Naive B cell (primary cell): ENCODE results near the gene PYGL. TPM values are rescaled to one million over a fixed set of nuclear protein-coding genes. Genes with fewer than 3 reads are reported as not detected.
A peak's percentile ranks its signal among the peaks of the same experiment; 100 is the strongest.
"Not testable (repeated sequence)": the region's sequence is repeated elsewhere in the genome, so short reads cannot be mapped to it uniquely, and the experiment has no call there.

Experiments
- ATAC-seq, 2 donors: fragments of 150-1000 bp; cut with Tn5 transposase; 2 replicates each; pipeline ENCODE4 v1.10.0; 2021; ENCODE audit warnings: low read depth in 2 of 2, mild to moderate bottlenecking in 2 of 2, moderate library complexity in 2 of 2
- DNase-seq: peaks from one replicate; pipeline ENCODE4 v3.0.0; 2022
- H3K27ac Mint-ChIP-seq, 6 donors: one replicate each; pipeline ENCODE4 v1.8.0; 2020 to 2022; ENCODE audit warnings: mild to moderate bottlenecking in 6 of 6, mixed read lengths in 6 of 6, moderate library complexity in 5 of 6, inconsistent platforms in 2 of 6
- H3K27me3 Mint-ChIP-seq, 3 donors: one replicate each; pipeline ENCODE4 v1.8.0; 2021 to 2022; ENCODE audit warnings: mixed read lengths in 3 of 3, mild to moderate bottlenecking in 1 of 3
- H3K36me3 Mint-ChIP-seq, 2 donors: one replicate each; pipeline ENCODE4 v1.8.0; 2020 to 2022; ENCODE audit warnings: mixed read lengths in 2 of 2, inconsistent platforms in 1 of 2, mild to moderate bottlenecking in 1 of 2
- H3K4me1 Mint-ChIP-seq, 3 donors: one replicate each; pipeline ENCODE4 v1.8.0; 2020 to 2022; ENCODE audit warnings: mixed read lengths in 3 of 3, inconsistent platforms in 1 of 3, mild to moderate bottlenecking in 1 of 3, moderate library complexity in 1 of 3
- H3K4me3 Mint-ChIP-seq, 8 donors: one replicate each; pipeline ENCODE4 v1.8.0; 2020 to 2022; ENCODE audit warnings: mild to moderate bottlenecking in 8 of 8, mixed read lengths in 8 of 8, moderate library complexity in 8 of 8, inconsistent platforms in 2 of 8
- H3K9me3 Mint-ChIP-seq, 7 donors: one replicate each; pipeline ENCODE4 v1.8.0; 2020 to 2022; ENCODE audit warnings: mixed read lengths in 7 of 7, mild to moderate bottlenecking in 5 of 7, inconsistent platforms in 2 of 7, moderate library complexity in 1 of 7
- polyA plus RNA-seq, 6 donors: library from polyadenylated mRNA; unstranded; fragments of 300-500 nt; fragmentation: Illumina TruSeq; gene quantifications; one replicate each; pipeline ENCODE4 v1.2.3, GENCODE V29; 2021; ENCODE audit warnings: low read depth in 6 of 6

Gene PYGL
- polyA plus RNA-seq, 6 donors from 2014 or later = 0.13 to 1.1 (median 0.36) TPM; not detected in 1

DNA sequence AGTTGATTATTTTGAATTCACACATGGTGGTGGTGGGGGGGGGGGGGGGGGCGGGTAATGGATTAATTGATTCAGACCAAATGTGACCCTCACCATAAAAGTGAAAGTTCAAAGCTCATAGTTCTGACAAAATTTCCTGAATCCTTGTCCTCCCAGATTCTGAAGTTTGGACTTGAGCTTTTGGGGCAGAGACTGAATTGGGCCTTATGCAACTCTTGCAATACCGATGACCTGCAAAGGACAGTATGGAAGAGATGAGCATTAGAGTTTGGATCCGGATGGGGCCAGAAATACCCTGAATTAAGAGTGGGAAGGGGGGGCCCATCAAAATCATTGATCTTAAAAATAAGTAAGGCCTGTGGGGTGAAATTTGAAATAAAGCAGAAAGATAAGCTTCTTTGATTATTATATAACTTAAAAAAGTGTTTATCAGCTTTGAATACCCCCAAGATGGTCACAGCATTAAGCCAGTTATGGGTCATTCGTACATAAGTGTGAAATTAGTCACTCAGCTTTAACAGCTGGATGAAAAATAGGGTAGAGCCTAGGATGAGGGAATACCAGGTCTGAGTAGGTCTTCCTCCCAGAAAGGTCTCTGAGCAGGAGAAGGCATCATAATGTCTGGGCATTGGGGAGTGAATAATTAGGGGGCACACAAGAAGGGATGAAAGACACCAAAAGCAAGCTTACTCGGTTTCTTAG, 2.1 kb upstream of the PYGL start:
- ATAC-seq (no peak), DNase-seq (no peak)
- Mint-ChIP-seq H3K9me3 (peaks cover 0 to 10% (median 0%) of the 10 kb centered on the region in 7 donors), H3K4me3 (peak overlapping the region in 1 of 8 donors; percentile 63), H3K27ac (peak overlapping the region in 1 of 6 donors; percentile 64), H3K36me3 (peaks cover 0 to 6% of the 10 kb centered on the region in 2 donors), H3K4me1 (peaks cover 14 to 20% (median 17%) of the 10 kb centered on the region in 3 donors), H3K27me3 (peaks cover 16 to 24% (median 18%) of the 10 kb centered on the region in 3 donors)

DNA sequence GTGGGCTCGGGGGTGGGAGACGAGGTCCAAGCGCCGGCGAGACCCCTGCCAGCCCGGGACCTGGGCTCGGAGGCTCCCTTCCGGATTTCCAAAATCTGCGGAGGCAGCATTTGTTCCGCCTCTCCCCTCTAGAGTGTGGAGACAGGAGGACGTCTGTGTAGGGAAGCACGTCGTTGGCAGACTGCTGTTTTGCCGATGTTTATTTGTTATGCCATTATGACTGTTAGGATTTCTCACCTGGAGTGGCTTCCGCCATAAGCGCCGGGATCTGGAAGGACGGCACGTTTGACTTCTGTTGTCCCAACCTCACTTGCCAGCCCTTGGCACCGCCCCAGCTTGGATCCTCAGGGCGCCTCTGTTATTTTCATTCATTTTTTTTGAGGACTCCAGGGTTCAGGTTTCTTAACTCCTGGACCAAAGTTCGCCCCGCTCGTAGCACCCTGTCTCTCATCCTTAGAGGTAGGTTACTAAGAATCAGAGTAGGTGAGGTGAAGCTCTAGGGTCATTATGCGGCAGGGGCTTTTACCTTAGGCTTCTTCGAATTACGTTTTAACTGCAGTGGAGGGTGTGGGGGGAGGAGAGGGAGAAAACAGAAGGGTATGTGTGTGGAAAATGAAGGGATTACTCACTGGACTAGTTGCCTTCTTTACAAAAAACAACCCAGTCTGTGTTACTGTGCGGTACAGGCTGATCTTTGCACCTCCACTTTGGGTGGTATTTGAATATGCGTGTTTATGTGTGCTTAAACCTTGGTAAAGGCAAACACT, 547 bp upstream of the PYGL start:
- H3K27me3 Mint-ChIP-seq = peaks cover 30 to 33% (median 33%) of the 10 kb centered on the region in 3 donors

DNA sequence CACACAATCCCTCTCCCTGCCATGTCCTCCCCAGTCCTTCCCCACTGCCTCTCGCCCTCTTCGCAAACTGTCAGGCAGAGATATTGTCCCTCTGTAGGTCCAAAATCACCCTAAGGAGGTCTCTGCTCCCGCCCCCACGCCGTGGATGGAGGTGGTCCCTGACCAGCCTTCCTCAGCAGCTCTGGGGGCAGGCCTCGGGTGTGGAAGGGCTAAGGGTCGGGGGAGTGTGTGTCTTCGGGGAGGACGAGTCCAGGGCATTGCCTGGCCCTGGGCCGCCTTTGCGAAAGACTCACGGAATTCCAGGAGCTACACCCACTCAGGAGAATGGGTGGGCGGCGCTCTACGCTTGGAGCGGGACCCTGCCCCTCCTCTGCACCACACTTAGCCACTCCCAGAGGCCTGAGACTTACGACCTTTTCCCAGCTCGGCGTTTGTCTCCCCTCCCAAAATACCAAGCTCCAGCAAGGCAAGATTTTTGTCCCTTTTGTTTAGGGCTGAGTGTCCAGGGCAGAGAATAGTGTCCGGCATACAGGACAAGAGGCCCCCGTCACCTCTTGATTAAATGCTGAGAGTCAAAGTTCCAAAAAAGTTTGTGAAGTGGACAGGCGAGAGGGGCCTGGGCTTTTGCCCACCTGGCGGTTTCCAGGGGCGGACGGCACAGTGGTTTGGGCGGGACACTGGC, 881 bp downstream of the PYGL start:
- ATAC-seq (no peak), DNase-seq (no peak)
- Mint-ChIP-seq H3K4me1 (peaks cover 14 to 20% (median 17%) of the 10 kb centered on the region in 3 donors), H3K9me3 (peaks cover 0 to 2% (median 0%) of the 10 kb centered on the region in 7 donors), H3K27me3 (peaks cover 33 to 40% (median 35%) of the 10 kb centered on the region in 3 donors), H3K27ac (peak overlapping the region in 3 of 6 donors; percentile 53 to 76 (median 67)), H3K4me3 (peak overlapping the region; percentile 82 to 93 (median 87)), H3K36me3 (peaks cover 0 to 11% of the 10 kb centered on the region in 2 donors)

More for the DNA sequence above, 547 bp upstream of the PYGL start:
- H3K27ac Mint-ChIP-seq = peak overlapping the region in 5 of 6 donors; percentile 58 to 90 (median 75)
- ATAC-seq (peak; percentile 12 to 33), DNase-seq (no peak)
- peaks cover 0 to 11% of the 10 kb centered on the region in 2 donors for H3K36me3 Mint-ChIP-seq
- peak overlapping the region; percentile 88 to 94 (median 92) for H3K4me3 Mint-ChIP-seq
- H3K4me1 Mint-ChIP-seq = peaks cover 14 to 20% (median 17%) of the 10 kb centered on the region in 3 donors
- H3K9me3 Mint-ChIP-seq = peaks cover 0 to 9% (median 0%) of the 10 kb centered on the region in 7 donors

DNA sequence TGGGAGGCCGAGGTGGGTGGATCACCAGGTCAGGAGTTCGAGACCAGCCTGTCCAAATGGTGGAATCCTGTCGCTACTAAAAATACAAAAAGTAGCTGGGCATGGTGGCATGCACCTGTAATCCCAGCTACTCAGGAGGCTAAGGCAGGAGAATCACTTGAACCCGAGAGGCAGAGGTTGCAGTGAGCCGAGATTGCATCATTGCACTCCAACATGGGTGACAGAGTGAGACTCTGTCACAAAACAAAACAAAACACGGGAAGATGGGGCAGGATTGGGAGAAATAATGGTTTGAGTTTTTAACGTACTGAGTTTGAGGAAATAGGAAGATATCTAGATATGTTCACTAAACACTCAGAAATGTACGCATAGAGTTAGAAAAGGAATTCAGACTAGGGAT, 2.6 kb downstream of the PYGL start:
- H3K4me3 Mint-ChIP-seq = peak overlapping the region in 2 of 8 donors; percentile 47 to 60
- H3K36me3 Mint-ChIP-seq = peaks cover 0 to 11% of the 10 kb centered on the region in 2 donors
- not testable (repeated sequence) for H3K9me3 Mint-ChIP-seq, DNase-seq, H3K27ac Mint-ChIP-seq, ATAC-seq
- peaks cover 33 to 40% (median 40%) of the 10 kb centered on the region in 3 donors for H3K27me3 Mint-ChIP-seq
- H3K4me1 Mint-ChIP-seq = peaks cover 14 to 20% (median 19%) of the 10 kb centered on the region in 3 donors

DNA sequence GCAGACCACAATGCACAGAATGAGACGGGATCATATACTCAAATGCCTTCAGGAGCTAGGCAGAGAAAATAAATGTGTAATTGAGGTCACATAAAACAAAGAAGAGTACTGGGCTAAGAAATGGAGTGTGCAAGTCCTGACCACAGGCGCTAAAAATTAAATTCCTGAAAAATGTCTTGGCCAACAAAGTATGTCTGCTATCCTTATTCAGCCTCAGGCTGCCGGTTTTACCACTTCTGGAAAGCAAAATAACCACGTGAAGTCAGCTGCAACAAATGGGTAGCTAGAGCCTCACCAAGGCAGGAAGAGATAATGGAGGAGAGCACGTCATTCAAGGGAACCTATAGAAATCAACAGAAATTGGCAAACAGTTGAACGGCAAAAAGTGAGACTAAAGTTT, 3.1 kb downstream of the PYGL start:
- ATAC-seq (no peak), DNase-seq (no peak)
- H3K9me3 Mint-ChIP-seq = peaks cover 0 to 2% (median 0%) of the 10 kb centered on the region in 7 donors
- H3K4me1 Mint-ChIP-seq = peaks cover 14 to 20% (median 19%) of the 10 kb centered on the region in 3 donors
- peak overlapping the region in 1 of 8 donors; percentile 60 for H3K4me3 Mint-ChIP-seq
- peaks cover 0 to 11% of the 10 kb centered on the region in 2 donors for H3K36me3 Mint-ChIP-seq
- H3K27ac Mint-ChIP-seq = peak overlapping the region in 2 of 6 donors; percentile 49 to 63
- peaks cover 33 to 40% (median 40%) of the 10 kb centered on the region in 3 donors for H3K27me3 Mint-ChIP-seq

DNA sequence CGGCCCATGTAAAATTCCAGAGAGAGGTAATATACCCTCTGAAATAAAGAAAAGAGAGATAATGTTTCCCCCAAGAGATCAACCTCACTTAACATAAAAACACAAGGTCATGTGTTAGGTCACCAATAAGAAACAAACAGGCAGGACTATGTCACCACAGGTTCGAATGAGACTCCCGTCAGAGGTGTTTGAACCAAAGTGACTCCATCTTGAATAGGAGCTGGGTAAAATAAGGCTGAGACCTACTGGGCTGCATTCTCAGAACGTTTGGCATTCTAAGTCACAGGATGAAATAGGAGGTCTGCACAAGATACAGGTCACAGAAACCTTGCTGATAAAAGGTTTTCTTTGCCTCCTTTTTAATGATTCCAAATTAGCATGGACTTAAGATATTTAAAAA, 6.5 kb downstream of the PYGL start:
- no peaks in the 10 kb centered on the region for H3K9me3 Mint-ChIP-seq
- H3K27ac Mint-ChIP-seq = no peak overlapping the region
- H3K27me3 Mint-ChIP-seq = peaks cover 17 to 32% (median 30%) of the 10 kb centered on the region in 3 donors
- DNase-seq (no peak), ATAC-seq (no peak)
- H3K4me1 Mint-ChIP-seq = peaks cover 0 to 2% (median 0%) of the 10 kb centered on the region in 3 donors
- peaks cover 0 to 11% of the 10 kb centered on the region in 2 donors for H3K36me3 Mint-ChIP-seq
- H3K4me3 Mint-ChIP-seq = no peak overlapping the region

DNA sequence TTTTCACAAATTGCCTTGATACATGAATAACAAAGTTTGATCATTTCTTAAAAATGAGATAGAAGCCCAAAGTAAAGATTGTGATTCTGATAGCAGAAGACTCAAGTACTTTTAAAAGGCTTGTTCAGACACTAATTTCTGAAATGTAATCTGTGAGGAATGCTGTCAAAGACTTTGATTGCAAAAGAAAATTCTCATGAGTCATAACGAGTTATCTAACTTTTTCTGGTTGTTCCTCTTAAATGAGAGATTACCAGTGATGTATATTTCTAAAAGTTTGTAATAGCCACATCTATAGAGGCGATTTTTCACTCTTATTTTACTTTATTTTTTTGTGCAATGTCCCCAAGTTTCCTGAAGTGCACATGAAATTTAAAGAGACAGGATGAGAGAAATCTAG, 7.0 kb downstream of the PYGL start:
- ATAC-seq = no peak
- no peak overlapping the region for H3K27ac Mint-ChIP-seq
- H3K4me1 Mint-ChIP-seq = peaks cover 0 to 2% (median 0%) of the 10 kb centered on the region in 3 donors
- H3K9me3 Mint-ChIP-seq = no peaks in the 10 kb centered on the region
- peaks cover 17 to 31% (median 30%) of the 10 kb centered on the region in 3 donors for H3K27me3 Mint-ChIP-seq
- H3K4me3 Mint-ChIP-seq = no peak overlapping the region
- H3K36me3 Mint-ChIP-seq = peaks cover 0 to 11% of the 10 kb centered on the region in 2 donors
- no peak for DNase-seq

DNA sequence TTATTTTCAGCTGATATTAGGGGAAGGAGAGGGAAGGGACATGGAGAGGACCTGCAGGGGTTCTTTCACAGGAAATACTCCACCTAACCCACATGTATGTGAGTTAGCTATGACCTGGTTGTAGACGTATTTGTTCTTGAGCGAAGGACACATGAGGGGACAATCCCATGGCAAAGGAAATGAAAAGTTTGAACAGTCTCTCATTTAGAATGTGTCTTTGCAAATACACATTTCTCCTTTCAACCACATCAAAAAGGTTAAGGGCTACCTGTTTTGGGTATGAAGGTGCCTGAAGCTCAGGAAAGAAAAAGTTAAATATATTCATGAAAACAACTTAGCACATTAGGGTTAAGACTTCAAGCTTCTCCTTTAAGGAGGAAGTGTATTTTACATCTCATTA, 7.4 kb downstream of the PYGL start:
- peaks cover 14 to 30% (median 28%) of the 10 kb centered on the region in 3 donors for H3K27me3 Mint-ChIP-seq
- H3K4me1 Mint-ChIP-seq = peaks cover 0 to 2% (median 0%) of the 10 kb centered on the region in 3 donors
- H3K27ac Mint-ChIP-seq = no peak overlapping the region
- ATAC-seq (no peak), DNase-seq (no peak)
- peaks cover 0 to 8% of the 10 kb centered on the region in 2 donors for H3K36me3 Mint-ChIP-seq
- no peaks in the 10 kb centered on the region for H3K9me3 Mint-ChIP-seq
- H3K4me3 Mint-ChIP-seq = no peak overlapping the region

DNA sequence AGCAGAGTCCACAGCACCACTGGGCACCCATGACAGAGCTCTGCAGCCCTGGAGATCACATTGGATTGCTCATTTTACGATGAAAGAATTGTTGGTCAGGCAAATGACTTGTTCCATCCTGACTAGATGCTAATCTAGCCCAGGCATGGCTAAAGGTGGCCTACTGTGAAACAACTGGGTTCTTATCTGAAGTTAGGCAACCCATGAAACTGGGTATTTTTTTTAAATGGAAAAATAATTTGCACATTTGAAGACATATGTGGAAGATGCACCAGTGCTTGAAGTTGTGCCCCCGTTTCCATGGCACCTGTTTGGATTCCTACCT, 8.3 kb downstream of the PYGL start:
- DNase-seq = no peak
- no peak overlapping the region for H3K4me3 Mint-ChIP-seq
- peaks cover 5 to 26% (median 25%) of the 10 kb centered on the region in 3 donors for H3K27me3 Mint-ChIP-seq
- H3K36me3 Mint-ChIP-seq = peaks cover 0 to 2% of the 10 kb centered on the region in 2 donors
- no peak for ATAC-seq
- peaks cover 0 to 2% (median 0%) of the 10 kb centered on the region in 3 donors for H3K4me1 Mint-ChIP-seq
- no peak overlapping the region for H3K27ac Mint-ChIP-seq
- no peaks in the 10 kb centered on the region for H3K9me3 Mint-ChIP-seq

DNA sequence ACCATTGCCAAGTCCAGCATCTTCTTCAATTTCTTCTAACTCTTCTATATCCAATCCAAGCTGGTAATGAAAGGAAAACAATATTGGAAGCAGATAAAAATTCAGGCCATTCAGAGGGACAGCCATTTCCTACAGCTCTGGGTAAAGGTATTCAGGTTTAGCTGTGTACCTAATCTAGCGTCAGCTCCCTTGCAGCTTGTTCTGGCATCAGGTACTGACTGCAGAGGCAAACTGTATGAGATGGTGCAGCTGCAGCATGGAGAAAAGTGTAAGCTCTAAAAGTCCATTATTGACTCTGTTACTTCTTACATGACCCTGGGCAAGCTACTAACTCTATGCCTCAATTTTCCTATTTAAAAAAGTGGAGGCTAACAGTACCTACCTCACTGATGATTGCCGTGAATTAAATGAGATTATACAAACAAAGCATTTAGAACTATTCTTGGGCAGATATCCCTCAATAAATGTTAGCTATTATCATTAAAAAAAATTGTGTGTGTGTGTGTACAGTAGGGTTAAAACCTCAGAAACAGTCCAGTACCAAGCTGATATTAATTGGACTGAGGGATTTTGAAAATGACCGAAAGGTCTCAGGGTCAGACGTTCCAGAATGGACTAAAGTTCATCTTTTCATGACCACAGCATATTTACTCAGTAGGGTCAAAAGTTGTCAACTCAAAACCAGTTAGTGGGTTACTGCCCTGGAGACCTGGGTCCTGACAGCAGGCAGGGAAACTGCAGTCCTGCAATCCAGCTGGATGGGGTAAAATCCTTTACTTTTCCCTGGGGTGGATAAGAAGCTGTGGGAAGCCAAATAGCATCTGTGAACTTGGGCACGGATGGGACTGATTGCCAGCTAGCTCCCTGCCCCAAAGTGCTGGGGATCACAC, 8.9 kb downstream of the PYGL start:
- Mint-ChIP-seq H3K4me1 (peaks cover 0 to 2% (median 0%) of the 10 kb centered on the region in 3 donors), H3K27me3 (peaks cover 0 to 22% (median 22%) of the 10 kb centered on the region in 3 donors), H3K36me3 (no peaks in the 10 kb centered on the region), H3K9me3 (no peaks in the 10 kb centered on the region), H3K27ac (no peak overlapping the region), H3K4me3 (no peak overlapping the region)
- DNase-seq (no peak), ATAC-seq (no peak)

DNA sequence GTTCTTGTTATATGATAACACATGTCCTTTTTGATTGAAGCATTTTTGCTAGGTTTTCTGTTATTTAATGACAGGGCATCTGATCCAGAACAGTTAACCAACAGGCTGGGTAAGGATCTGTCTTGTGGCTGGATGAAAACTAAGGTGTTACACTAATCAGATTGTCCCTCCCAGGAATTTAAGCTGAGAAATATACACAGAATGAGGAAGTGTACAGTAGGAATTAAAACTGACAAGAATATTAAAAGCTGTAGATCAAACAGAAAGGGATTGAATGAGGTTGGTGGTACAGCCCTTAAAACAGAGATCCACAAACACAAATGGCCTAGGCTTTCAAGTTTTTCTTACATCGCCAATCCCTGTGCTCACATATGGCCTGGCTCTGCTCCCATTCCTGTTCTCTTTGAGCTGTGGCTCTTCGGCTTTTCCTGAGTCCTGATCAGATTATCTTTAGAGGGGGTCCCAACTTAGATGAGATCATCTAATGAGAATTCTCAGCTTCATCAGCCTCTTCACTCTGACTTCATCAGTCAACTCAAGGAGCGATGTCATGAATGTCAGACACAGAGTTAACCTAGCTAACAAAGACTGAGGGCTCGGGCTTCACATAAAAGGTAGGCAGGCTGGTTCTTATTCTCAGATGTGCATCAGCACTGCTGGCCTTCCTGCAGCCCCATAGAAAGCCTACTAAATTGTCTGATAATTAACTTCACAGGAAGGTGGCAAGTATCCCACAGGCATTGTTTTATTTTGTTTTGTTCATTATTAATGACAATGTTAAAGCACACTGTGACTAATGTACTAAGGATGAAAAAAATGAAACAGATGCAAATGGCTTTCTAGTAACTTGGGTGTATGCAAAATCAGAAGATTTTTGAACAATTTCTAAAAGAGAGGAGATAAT, 11.4 kb downstream of the PYGL start:
- Mint-ChIP-seq H3K36me3 (no peaks in the 10 kb centered on the region), H3K4me1 (peaks cover 0 to 2% (median 0%) of the 10 kb centered on the region in 3 donors), H3K27ac (no peak overlapping the region)

More for the DNA sequence above, 11.4 kb downstream of the PYGL start:
- peaks cover 0 to 10% (median 9%) of the 10 kb centered on the region in 3 donors for H3K27me3 Mint-ChIP-seq
- H3K9me3 Mint-ChIP-seq = no peaks in the 10 kb centered on the region
- DNase-seq = no peak
- ATAC-seq = no peak
- no peak overlapping the region for H3K4me3 Mint-ChIP-seq
